ENCODE results near the gene GLCCI1.

Gene GLCCI1

DNA sequence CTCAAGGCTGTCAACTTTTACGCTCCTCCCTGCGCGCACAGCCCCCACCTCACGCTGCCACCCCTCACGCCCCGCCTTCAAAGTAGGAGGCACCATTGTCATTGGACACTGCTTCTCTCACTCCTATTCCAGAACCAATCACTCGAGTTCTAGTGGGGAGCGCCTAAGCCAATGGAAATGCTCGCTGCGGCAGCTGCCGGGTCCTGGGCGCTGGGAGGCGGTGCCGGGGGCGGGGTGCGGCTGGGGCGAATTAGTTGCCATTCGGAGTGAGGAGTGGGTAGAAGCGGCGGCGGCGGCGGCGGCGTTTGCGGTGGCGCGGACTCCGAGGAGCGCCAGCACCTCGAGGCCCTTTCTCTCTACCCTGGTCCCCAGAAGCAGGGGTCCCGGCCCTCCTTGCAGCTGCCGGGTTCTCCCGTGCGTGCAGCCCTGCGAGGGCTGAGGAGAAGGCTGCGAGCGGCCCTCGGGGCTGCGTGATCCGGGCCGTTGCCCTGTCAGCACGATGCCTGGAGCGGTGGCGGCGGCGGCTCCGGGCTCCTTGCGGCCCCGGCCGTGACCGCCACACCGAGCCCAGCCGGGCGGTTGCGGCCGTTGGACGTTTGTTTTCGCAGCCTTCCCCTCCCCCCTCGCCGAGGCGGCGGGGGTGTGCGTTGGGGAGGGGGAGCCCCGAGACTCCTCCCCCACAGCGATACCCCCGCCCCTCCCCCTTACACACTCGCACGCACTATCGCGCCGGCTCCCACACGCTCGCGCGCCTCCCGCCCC lies at the start of gene GLCCI1:
Gene GLCCI1, plus strand, starts transcription at position 253 of the 762 bp plus-strand sequence. CDS start 555 bp downstream, outside the sequence.
- DNase-seq: peak; percentile 96

DNA sequence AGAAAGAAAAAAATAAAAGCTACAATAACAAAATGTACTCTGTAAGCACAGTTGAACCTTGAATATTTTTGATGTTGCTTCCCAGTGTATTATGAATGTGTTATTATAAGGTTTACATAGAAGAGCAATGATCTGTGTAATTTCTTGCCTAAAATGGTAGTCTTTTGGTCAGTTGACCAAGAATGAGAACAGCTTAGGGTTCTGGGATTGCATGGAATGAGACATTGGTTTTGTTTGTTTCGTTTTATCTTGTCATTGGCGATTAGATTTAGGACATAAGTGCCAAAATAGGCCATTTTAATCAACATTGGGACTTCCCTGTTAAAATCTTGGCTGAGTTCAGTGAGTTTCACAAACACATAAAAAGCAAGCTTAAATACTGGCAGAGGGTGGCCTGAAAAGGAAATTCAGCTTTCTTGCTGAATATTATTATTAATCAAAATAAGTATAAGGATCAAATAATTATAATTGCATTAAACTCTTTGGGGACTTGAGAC lies 49.1 kb upstream of the GLCCI1 start:
- DNase-seq: no peak

GRCh38 chr7:7920056-7920455 lies 48.5 kb upstream of the GLCCI1 start:
- DNase-seq: no peak

DNA sequence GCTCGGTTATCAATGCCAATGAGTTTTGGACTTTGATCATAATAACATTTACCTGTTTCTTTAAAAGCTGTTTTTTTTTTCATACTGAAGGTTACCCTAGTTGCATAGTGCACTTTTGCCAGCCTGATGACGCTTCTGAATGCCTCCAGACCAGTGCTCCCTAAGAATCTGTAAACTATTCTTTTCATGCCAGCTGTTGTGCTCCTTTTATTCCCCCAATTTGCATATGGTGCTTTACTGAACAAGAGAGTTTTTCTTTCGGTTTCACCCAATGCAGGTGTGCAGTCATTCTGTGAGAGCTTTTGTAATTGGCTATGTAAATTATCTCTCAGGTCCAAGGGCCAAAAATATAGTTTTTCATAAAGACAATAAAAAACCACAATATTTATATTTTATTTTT lies 48.1 kb upstream of the GLCCI1 start:
- DNase-seq: no peak

GRCh38 chr7:7921830-7922229 lies 46.8 kb upstream of the GLCCI1 start:
- DNase-seq: no peak

DNA sequence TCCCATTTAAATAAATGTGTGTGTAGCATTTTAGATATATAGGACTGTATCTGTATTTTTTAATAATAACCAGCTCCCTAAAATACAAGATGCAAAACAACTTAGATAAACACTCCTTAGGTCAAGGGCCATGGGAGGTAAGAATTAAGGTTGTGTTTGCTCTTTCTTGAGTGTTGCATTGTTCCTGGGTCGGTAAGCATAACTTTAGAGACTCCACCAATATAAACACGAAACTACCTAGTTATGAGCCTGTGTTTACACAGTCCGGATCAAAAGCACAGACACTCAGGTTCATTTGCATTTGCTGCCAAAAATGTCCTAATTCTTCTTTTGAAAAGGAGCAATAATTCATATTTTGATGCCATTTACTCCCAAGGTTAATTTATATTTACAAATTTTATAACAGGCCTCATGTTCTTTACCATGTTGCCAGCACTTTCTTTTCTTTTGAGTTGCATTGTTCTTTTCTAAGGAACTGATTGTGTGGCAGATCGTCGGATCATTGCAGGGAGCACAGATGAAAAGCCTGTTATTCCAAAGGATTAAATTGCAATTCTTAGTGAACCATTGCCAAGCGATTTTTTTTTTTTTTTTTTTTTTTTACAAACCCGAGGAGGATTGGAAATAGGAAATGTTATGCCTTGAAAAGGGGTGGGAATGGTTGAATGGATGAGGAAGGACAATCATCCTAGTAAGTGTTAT lies 45.8 kb upstream of the GLCCI1 start:
- no peak for DNase-seq

DNA sequence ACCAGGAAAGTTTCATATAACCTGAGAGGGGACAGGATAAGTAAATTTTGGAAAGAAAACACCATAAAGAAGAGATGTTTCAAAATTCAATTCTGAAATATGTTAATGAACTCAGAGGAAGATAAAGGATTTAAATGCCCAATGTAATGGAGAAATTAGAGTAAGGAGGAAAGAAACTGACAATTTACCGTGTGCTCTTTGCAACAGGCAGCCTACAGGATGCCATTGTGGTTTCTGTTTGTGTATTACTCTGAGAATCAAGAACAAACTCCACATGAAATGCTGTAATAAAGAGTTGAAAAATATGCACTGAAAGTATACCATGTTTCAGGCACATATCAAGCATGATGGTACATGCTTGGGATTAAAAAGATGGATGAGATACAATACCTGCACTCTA lies 44.8 kb upstream of the GLCCI1 start:
- DNase-seq: no peak

GRCh38 chr7:7924303-7924702 lies 44.3 kb upstream of the GLCCI1 start:
- no peak for DNase-seq

GRCh38 chr7:7931626-7932025 lies 37.0 kb upstream of the GLCCI1 start:
- no peak for DNase-seq

- no peak for DNase-seq
Observed at GRCh38 chr7:7932553-7932952, 36.0 kb upstream of the GLCCI1 start.

DNA sequence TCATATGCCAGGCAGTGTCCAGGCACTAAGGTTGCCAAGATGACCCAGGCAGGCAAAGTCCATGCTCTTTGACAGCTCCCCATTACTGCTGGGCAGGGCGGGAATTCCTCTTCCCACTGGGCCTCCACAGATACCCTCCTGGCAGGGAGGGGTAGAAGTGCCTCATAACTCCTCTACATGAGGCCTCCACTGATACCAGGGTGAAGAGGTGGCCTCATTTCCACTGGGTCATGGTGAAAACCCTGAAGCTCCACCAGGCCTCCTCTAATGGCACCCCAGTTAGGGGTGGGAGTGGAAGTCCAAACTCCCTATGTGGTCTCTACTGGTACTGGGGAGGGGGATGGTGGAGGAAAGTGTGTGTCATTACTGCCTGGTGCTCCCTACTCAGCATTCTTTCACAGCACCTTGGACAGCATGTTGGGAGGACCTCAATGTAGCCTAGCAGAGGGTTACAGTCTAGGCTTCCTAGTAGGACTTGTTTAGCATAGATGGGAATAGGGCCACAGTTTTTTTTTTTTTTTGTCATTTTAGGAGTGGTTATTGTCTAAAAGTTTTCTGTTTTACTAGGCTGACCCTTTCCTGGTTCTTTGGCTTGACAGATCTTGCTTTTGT lies 34.6 kb upstream of the GLCCI1 start:
- DNase-seq: no peak

GRCh38 chr7:7934945-7935344 lies 33.7 kb upstream of the GLCCI1 start:
- no peak for DNase-seq

GRCh38 chr7:7938471-7938870 lies 30.1 kb upstream of the GLCCI1 start:
- no peak for DNase-seq

DNA sequence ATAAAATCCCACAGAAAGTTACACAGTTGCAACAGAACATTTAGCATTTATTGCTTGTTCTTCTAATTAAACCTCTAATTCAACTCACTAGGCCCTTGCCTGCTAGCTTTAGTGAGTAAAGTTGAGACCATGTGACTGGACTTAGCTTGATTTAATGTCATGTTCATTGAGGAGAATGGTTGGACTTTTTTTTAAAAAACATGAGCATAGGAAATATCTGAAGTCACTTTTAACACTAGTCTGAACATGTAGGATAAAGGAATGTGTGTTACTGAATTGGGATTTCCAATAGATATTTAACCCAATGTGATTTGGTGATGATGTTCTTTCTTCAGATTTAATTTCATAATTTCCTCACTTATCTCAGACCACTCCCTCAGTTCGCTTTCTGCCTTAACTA lies 24.6 kb upstream of the GLCCI1 start:
- no peak for DNase-seq

GRCh38 chr7:7944619-7945282 lies 23.8 kb upstream of the GLCCI1 start:
- peak; percentile 74 for DNase-seq

DNA sequence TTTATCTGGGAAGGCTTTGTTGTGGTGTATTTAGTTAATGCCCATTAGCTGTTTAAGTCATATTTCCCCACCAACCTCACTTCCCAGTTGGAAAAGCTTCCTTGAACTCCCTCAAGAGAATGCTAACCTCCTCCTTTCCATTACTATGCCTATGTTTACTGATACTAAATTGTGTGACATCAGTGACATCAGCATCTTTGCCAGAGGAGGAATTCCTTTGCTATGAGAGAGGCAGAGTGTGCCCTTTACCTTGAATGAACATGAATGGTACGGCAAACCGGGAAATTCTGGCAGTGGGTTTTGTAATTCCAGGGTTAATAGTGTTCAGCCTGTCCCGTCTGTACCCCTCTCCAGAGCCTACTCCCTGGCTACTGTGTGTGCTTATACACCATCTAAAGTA lies 22.1 kb upstream of the GLCCI1 start:
- no peak for DNase-seq

- DNase-seq: no peak
Observed at GRCh38 chr7:7948232-7948631, 20.4 kb upstream of the GLCCI1 start.

- DNase-seq: no peak
Observed at GRCh38 chr7:7953806-7954205, 14.8 kb upstream of the GLCCI1 start.

GRCh38 chr7:7956531-7957128 lies 12.0 kb upstream of the GLCCI1 start:
- DNase-seq: no peak

GRCh38 chr7:7957513-7957912 lies 11.1 kb upstream of the GLCCI1 start:
- DNase-seq: no peak

GRCh38 chr7:7959979-7960670 lies 8.5 kb upstream of the GLCCI1 start:
- no peak for DNase-seq

- no peak for DNase-seq
Observed at GRCh38 chr7:7962851-7963250, 5.7 kb upstream of the GLCCI1 start.
